Measurements from ENCODE around the gene CCDC169.

Gene CCDC169

GRCh38 chr13:36297366-36298338 is at the start of gene CCDC169:
Gene CCDC169, minus strand, starts transcription at chr13:36297814. Its CDS starts 95 bp downstream, at chr13:36297719.
- TF ChIP-seq CTCF (conservative IDR thresholded peaks at IDR 0.05), result no peak
- H3K27ac ChIP-seq, result peak within 1 kb of the TSS; percentile 68

GRCh38 chr13:36346222-36347083 is 48.8 kb upstream of the CCDC169 start, which contains the start of gene SPART:
Gene SPART, minus strand, starts transcription at chr13:36346394. Its CDS starts 10,564 bp downstream, at chr13:36335830.
- peak within 1 kb of the TSS; percentile 61; the same call in 1 of the 2 replicates for H3K27ac ChIP-seq
- peak; percentile 97 for TF ChIP-seq CTCF (conservative IDR thresholded peaks at IDR 0.05)

GRCh38 chr13:36345438-36346221 is 48.0 kb upstream of the CCDC169 start:
- TF ChIP-seq CTCF (conservative IDR thresholded peaks at IDR 0.05), result no peak
- peak overlapping the region; percentile 61; the same call in 1 of the 2 replicates for H3K27ac ChIP-seq

GRCh38 chr13:36344886-36345437 is 47.3 kb upstream of the CCDC169 start:
- no peak overlapping the region for H3K27ac ChIP-seq
- TF ChIP-seq CTCF (conservative IDR thresholded peaks at IDR 0.05), result no peak

GRCh38 chr13:36344173-36344572 is 46.6 kb upstream of the CCDC169 start:
- no peak overlapping the region for H3K27ac ChIP-seq
- TF ChIP-seq CTCF (conservative IDR thresholded peaks at IDR 0.05), result no peak

- H3K27ac ChIP-seq, result no peak overlapping the region
- no peak for TF ChIP-seq CTCF (conservative IDR thresholded peaks at IDR 0.05)
These were observed 46.2 kb upstream of the CCDC169 start for GRCh38 chr13:36343766-36344165.

Data from VCaP (cell line).